Measurements from ENCODE around the gene RAB4B. TPM values are rescaled to one million over a fixed set of nuclear protein-coding genes. Genes with fewer than 3 reads are reported as not detected.

The RAB4B gene
- total RNA-seq, 2 donors from 2014 or later = 42.8 to 60.6 TPM

DNA sequence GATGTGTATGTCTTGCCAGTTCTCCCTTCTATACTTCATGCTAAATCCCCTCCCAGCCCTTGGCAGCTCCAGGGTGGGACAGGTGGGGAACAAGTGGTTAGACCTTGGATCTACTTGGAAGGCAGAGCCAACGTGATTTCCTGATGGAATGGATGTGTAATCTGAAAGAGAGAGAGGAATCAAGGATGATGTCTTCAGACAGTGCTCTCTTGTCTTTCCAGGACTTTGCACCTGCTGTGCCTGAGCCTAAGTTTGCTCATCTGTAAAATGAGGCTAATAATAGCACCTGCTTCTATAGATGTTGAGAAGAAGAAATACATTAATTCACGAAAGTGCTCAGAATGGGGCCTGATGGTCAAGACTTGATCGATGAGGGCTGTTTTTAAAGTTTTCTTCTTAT, 13.9 kb downstream of the RAB4B start:
- H3K36me3 Mint-ChIP-seq = peaks cover 0 to 12% of the 10 kb centered on the region in 2 donors

DNA sequence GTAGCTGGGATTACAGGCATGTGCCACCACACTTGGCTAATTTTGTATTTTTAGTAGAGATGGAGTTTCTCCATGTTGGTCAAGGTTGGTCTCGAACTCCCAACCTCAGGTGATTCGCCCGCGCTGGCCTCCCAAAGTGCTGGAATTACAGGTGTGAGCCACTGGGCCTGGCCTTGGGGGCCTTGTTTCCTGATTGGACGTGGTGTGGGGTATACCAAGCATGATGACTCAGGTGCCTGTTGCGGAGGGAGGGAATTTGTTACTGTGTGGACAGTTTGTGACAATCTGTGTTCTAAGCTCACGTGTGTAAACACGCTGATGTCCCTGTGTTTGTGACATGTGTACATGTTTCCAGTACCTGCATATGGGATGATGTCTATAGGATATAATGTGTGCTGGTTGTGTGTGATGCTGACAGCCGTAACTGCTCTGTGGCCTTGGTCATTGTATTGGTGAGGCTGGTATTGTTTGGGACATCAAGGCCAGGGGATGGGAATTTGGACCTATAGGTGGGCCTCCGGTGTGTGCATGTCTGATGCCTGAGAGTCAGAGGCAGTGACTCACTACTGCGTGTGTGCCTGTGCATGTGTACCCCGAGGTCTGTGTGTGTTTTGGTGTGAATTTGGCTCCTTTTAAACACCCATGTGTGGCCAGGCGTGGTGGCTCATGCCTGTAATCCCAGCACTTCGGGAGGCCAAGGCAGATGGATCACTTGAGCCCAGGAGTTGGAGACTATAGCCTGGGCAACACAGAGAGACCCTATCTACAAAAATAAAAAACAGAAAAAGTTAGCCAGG, 19.3 kb downstream of the RAB4B start:
- ATAC-seq (no peak), DNase-seq (ENCODE audit: low spot score in 2 of 2) (no peak)
- Mint-ChIP-seq H3K9me3 (no peaks in the 10 kb centered on the region), H3K36me3 (peaks cover 24 to 28% of the 10 kb centered on the region in 2 donors), H3K27ac (peak overlapping the region in 1 of 2 donors; percentile 98)

More for the DNA sequence above, 13.9 kb downstream of the RAB4B start:
- Mint-ChIP-seq H3K27ac (peak overlapping the region in 1 of 2 donors; percentile 66), H3K9me3 (no peaks in the 10 kb centered on the region)
- DNase-seq (ENCODE audit: low spot score in 2 of 2) (no peak), ATAC-seq (peak in 1 of 2 donors; percentile 27)

DNA sequence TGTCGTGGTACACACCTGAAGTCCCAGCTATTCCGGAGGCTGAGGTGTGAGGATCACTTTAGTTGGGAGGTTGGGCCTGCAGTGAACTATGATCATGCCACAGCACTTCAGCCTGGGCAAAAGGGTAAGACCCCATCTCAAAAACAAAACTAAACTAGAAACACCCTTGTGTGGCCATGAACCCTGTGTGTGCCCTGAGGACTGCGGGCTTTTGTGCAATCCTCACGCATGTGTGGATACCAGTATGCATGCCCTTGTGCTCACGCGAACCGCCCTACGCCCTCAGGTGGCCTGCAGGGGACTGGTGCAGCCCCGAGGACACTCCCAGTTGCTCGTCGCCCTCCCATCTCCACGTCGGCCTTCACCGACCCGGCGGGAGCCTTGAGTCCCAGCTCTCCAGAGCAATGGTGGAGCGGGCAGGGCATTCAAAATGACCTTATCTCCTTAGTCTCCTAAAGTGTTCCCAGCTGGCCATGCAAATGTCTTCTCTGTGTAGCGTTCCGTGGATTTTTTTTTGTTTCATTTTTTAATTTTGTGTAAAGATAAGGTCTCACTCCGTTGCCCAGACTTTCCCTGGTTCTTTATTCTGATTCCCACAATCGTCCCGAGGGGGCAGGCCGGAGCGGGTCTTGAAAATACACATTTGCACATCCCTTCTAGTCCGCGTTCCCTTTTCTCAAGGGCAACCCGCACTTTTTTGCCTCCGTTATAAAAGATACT, 20.1 kb downstream of the RAB4B start:
- DNase-seq (ENCODE audit: low spot score in 2 of 2) (peak; percentile 69 to 77), ATAC-seq (peak; percentile 52 to 66)
- H3K9me3 Mint-ChIP-seq = no peaks in the 10 kb centered on the region
- H3K27ac Mint-ChIP-seq = peak overlapping the region; percentile 98 to 99
- peaks cover 24 to 31% of the 10 kb centered on the region in 2 donors for H3K36me3 Mint-ChIP-seq

DNA sequence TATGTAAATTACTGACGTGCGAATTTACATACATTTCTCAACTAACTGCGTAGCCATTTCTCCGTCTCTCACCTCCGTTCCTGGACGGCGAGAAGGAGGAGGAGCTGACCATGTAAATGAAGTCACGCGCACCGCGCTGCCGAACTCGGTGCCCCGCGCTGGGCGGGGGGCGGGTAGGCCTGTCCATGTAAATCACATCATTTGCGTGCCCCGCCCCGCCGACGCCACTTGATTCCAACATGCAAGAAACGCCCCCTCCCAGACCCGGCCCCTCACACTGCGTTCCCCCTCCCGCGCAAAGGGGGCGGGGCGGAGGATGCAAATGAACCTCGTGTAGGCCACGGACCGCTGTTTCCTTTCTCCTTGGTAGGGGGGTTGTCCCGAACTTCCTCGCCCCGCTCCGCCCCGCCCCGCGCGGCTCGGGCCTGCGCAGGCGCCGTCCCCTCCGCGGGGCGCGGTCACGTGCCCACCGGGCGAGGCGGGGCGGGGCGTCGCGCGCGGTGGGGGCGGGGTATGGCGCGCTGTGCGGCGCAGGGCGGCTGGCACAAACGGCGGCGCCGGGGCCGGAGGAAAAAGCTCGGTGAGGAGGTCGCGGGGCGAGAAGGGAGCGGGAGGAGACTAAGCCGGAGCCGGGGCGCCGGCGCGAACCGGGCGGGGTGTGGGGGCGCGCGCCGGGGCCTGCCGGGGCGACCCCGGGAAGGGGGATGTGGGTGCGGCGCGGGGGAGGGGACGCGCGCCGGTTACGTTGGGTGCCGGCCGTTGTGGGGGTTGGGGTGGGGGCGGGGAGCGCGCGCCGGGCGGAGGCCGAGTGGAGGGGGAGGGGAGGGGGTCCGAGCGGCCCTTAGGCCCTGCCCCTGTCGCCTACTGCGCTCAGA, 20.9 kb downstream of the RAB4B start, which contains the start of gene EGLN2:
EGLN2 (plus strand) TSS at position 509 of the 875 bp plus-strand sequence. CDS start 1,382 bp downstream, outside the sequence.
- Mint-ChIP-seq H3K9me3 (no peaks in the 10 kb centered on the region), H3K27ac (peak within 1 kb of the TSS; percentile 98 to 99), H3K36me3 (peaks cover 24 to 32% of the 10 kb centered on the region in 2 donors)
- DNase-seq (ENCODE audit: low spot score in 2 of 2) (peak; percentile 100), ATAC-seq (peak; percentile 87 to 89)

DNA sequence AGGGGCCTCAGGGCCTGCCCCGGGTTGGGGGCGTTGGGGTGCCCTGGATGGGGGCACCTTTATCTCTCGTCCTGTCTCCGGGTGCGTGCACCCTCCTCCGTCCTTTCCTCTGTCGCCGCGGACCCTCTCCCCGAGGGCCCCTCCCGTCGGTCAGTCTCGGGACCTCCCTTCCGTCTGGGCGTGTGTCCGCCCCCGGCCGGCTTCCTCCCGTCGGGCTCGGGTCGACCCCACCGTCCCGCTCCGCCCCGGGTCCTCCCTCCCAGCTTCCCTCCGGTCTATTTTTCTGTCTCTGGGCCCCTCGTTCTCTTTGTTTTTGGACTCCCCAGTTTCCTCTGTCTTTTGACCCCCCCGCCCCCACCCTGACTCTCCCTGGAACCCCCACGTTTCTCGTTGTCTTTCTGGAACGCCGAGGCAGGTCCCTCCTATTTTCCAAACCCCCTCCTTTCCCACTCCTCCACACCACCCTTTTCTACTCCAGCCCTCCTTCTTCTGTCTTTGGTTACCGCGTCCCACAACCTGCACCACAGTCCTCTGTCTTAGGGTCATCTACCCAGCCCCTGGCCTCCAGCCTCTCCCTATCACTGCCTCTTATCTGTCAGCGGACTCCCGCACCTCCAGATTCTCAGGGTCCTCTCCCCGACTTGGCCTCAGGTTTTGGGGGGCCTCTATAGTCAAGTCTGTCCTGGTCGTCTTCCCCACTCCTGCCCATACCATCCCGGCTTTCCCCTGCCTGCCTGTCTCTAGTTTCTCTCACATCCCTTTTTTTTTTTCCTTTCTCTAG, 21.7 kb downstream of the RAB4B start:
- Mint-ChIP-seq H3K27ac (peak overlapping the region; percentile 94 to 98), H3K36me3 (peaks cover 24 to 37% of the 10 kb centered on the region in 2 donors), H3K9me3 (no peaks in the 10 kb centered on the region)
- ATAC-seq (no peak), DNase-seq (ENCODE audit: low spot score in 2 of 2) (no peak)

DNA sequence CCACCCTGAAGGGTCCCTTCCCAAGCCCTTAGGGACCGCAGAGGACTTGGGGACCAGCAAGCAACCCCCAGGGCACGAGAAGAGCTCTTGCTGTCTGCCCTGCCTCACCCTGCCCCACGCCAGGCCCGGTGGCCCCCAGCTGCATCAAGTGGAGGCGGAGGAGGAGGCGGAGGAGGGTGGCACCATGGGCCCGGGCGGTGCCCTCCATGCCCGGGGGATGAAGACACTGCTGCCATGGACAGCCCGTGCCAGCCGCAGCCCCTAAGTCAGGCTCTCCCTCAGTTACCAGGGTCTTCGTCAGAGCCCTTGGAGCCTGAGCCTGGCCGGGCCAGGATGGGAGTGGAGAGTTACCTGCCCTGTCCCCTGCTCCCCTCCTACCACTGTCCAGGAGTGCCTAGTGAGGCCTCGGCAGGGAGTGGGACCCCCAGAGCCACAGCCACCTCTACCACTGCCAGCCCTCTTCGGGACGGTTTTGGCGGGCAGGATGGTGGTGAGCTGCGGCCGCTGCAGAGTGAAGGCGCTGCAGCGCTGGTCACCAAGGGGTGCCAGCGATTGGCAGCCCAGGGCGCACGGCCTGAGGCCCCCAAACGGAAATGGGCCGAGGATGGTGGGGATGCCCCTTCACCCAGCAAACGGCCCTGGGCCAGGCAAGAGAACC, 22.4 kb downstream of the RAB4B start:
- ATAC-seq = no peak
- peaks cover 24 to 37% of the 10 kb centered on the region in 2 donors for H3K36me3 Mint-ChIP-seq
- H3K27ac Mint-ChIP-seq = peak overlapping the region; percentile 94 to 98
- H3K9me3 Mint-ChIP-seq = no peaks in the 10 kb centered on the region
- no peak for DNase-seq (ENCODE audit: low spot score in 2 of 2)

DNA sequence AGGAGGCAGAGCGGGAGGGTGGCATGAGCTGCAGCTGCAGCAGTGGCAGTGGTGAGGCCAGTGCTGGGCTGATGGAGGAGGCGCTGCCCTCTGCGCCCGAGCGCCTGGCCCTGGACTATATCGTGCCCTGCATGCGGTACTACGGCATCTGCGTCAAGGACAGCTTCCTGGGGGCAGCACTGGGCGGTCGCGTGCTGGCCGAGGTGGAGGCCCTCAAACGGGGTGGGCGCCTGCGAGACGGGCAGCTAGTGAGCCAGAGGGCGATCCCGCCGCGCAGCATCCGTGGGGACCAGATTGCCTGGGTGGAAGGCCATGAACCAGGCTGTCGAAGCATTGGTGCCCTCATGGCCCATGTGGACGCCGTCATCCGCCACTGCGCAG, 22.9 kb downstream of the RAB4B start:
- ATAC-seq (no peak), DNase-seq (ENCODE audit: low spot score in 2 of 2) (no peak)
- Mint-ChIP-seq H3K27ac (peak overlapping the region in 1 of 2 donors; percentile 98), H3K9me3 (no peaks in the 10 kb centered on the region), H3K36me3 (peaks cover 24 to 37% of the 10 kb centered on the region in 2 donors)

DNA sequence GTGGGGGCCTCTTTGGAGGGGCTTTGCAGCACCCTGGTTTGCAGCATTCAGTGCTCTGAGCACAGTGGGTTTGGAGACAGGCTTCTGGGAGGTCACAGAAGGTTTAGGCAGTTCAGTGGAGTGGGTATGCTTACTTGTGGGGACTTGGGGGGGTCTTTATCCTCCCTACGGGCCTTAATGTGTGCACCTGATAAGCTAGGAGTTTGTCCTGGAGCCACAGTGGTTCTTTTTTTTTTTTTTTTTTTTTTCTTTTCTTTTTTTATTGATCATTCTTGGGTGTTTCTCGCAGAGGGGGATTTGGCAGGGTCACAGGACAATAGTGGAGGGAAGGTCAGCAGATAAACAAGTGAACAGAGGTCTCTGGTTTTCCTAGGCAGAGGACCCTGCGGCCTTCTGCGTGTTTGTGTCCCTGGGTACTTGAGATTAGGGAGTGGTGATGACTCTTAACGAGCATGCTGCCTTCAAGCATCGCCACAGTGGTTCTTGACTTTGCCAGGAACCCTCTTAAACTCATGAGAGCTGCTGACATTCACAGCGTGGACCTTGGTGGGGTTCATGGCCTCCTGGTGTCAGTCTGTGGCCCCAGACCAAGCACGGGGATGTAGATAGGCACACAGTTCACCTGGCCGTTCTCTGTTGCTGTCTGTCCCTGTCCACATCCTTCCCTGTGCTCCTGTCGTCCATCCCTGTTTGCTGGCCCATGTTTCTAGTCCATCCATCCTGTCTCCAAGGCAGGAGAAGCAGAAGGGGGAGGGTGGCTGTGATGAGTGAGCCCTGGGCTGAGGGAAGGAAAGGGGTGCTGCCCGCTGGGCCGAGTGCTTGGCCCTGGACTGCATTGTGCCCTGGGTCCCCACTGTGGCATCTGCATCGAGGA, 23.6 kb downstream of the RAB4B start:
- peak overlapping the region; percentile 79 to 85 for H3K27ac Mint-ChIP-seq
- ATAC-seq = no peak

DNA sequence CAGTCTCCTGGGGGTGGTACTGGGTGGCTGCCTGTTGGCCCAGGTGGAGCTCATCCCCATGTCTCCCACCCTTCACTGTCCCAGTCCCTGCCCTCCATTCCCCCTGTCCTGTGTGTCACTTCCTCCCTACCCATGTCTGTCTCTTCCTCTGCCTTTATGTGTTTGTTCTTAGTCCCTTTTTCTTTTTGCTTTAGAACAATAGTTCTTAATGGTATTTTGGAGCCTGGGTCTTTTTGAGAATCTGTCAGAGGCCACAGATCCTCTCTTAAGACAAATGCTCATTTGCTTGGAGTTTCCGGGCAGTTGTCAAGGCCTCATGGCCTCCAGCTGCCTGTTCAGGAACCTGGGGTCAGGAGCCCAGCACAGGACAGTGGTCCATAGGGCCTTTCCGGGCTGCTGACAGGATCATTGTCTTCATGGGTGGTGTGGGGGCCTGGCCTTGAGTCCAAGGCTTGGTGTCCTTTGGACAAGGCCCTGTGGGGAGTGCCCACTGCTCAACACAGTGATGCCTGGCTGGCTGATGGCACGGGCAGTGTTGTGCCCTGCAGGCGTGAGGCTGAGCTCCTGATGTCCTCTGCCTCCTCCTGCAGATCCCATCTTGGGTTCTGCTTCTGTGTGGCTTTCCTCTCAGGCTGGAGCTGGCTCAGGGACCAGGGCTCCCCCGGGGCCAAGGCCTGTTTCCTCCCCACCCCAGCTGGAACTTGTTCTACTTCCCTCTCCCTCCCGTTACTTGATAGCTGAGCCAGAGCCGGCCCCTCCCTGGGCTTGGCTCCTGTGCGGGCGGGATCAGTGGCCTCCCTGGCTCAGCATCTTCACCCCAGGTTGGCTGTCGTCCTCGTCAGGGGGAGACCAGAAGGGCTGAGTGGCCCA, 24.5 kb downstream of the RAB4B start:
- Mint-ChIP-seq H3K36me3 (peaks cover 24 to 42% of the 10 kb centered on the region in 2 donors), H3K9me3 (no peaks in the 10 kb centered on the region), H3K27ac (peak overlapping the region; percentile 85 to 88)
- ATAC-seq (no peak), DNase-seq (ENCODE audit: low spot score in 2 of 2) (no peak)

More for the DNA sequence above, 23.6 kb downstream of the RAB4B start:
- DNase-seq (ENCODE audit: low spot score in 2 of 2) = no peak
- Mint-ChIP-seq H3K36me3 (peaks cover 24 to 39% of the 10 kb centered on the region in 2 donors), H3K9me3 (no peaks in the 10 kb centered on the region)

DNA sequence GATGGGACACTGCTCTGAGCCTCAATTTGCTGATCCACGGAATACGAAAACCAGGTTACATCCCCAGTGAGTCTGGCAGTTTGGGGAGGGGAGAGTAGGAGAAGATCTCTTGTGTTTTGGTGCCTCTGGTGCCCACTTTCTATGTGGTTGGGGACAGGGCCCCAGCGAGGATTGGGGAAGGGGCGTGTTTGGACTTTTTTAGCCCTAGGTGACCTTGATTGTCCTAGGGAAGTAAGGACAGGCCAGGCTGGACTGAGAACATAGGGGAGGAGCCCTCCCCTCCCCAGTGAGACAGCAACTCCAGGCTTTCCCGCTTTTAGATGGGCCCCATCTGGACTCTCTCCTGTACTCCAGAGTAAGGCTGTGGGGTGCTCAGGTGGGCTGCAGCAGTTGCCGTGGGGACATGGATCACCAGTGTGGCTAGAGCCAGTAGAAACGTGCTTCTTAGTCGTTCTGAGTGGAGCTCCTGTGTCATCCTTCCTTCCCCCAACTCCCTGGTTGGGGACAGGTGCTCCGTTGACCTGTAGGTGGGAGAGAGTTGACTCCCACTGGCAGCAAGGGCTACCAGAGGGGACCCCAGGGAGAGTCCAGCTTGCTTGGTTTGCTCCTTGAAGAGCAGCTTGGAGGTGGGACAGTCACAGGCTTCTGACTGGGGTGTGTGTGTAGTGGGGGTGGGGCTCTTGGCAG, 25.3 kb downstream of the RAB4B start:
- ATAC-seq (no peak), DNase-seq (ENCODE audit: low spot score in 2 of 2) (no peak)
- H3K27ac Mint-ChIP-seq = peak overlapping the region; percentile 85 to 88
- no peaks in the 10 kb centered on the region for H3K9me3 Mint-ChIP-seq
- H3K36me3 Mint-ChIP-seq = peaks cover 23 to 40% of the 10 kb centered on the region in 2 donors

DNA sequence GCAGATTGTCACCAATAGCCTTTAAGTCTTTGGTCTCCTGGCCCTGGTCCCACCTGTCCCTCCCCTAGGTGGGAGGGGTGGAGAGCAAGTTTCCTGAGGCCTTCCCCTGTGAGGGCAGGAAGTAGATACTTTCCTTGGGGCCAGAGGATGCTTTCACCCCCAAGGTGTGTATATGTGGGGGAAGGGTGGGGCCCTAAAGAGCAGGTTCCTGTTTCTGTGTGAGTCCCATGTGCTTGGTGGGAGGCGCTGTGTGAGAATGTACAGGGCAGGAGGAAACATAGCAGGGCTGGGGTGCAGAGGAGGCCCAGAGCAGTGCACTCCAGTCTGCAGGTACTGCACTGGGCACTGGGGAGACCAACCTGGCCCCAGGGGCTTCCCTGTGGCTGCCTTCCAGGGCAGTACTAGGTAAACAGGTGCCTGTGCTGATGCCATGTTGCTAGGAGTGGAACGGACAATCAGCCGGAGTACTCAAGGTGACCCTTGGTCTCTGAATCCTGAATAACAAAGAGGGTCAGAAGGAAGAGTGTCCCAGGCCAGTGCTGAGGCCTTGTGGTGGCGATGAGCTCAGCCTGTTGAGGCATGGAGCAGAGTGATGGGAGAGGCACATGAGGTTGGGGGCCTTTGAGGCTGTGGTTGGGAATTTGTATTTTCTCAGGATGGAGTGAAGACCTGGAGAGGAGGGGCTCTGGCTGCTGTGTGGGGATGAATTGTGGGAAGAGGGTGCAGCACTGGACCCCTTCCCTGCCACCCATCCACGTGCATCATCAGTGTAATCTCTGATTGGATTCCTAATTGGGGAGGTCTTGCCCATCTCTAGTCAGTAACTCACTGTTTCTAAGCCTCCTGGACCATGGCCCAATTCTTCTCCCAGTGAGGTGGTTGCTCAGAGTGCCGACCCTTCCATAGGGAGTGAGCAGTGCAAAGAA, 26.1 kb downstream of the RAB4B start:
- Mint-ChIP-seq H3K27ac (peak overlapping the region; percentile 85 to 88), H3K36me3 (peaks cover 18 to 36% of the 10 kb centered on the region in 2 donors), H3K9me3 (no peaks in the 10 kb centered on the region)
- peak in 1 of 2 donors; percentile 70 for DNase-seq (ENCODE audit: low spot score in 2 of 2)
- peak; percentile 21 to 58 for ATAC-seq

DNA sequence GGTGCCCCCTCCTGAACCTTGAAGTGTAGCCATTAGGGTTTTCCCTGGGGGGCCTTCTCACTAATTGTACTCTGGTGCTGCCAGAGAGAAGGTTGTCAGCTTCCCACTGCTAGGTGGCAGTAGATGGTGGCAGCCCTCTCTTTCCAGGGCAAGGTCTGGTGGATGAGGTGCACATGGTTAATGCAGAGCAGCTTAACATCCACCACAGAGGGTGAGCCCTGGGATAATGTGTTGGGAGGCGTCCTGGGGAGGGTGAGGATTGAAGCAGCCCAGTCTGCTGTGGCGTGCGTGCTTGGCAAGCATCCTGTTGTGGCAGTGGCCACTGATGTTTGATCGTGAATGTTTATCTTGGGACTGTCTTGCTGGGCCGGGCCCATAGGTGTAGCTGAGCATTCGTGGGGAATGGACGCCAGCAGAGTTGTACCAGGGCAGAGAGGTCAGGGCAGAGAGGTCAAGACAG, 26.8 kb downstream of the RAB4B start:
- DNase-seq (ENCODE audit: low spot score in 2 of 2) (no peak), ATAC-seq (no peak)
- peaks cover 17 to 34% of the 10 kb centered on the region in 2 donors for H3K36me3 Mint-ChIP-seq
- no peaks in the 10 kb centered on the region for H3K9me3 Mint-ChIP-seq
- H3K27ac Mint-ChIP-seq = peak overlapping the region; percentile 85 to 88

Data from activated naive CD4-positive, alpha-beta T cell treated with anti-CD3 and anti-CD28 coated beads, Interleukin-2, amount 50 U/mL, for 72 hours (primary cell).